GM12874 (cell line): ENCODE results near the gene ALDH4A1.

Experiments
- CTCF ChIP-seq: IDR thresholded peaks from 2 replicates; pipeline ENCODE4 v1.5.1; 2011; ENCODE audit warnings: low read depth, mild to moderate bottlenecking, control low read depth, low read length, moderate library complexity; ENCODE audit not compliant: insufficient read depth

ALDH4A1 gene

GRCh38 chr1:18861082-18861481 lies 41.3 kb downstream of the ALDH4A1 start:
- TF ChIP-seq CTCF: no peak

- no peak for TF ChIP-seq CTCF
Measured at GRCh38 chr1:18859560-18859959, 42.8 kb downstream of the ALDH4A1 start, which contains the start of gene TAS1R2. Gene TAS1R2 (minus strand): TSS chr1:18859660. CDS start chr1:18859660, 0 bp downstream.

- no peak for TF ChIP-seq CTCF
Measured at GRCh38 chr1:18858070-18858688, 44.2 kb downstream of the ALDH4A1 start.

GRCh38 chr1:18856435-18856834 lies 45.9 kb downstream of the ALDH4A1 start:
- no peak for TF ChIP-seq CTCF

GRCh38 chr1:18855573-18855972 lies 46.8 kb downstream of the ALDH4A1 start:
- TF ChIP-seq CTCF: no peak

- no peak for TF ChIP-seq CTCF
Measured at GRCh38 chr1:18854331-18855025, 47.9 kb downstream of the ALDH4A1 start.

GRCh38 chr1:18852501-18852900 lies 49.9 kb downstream of the ALDH4A1 start:
- no peak for TF ChIP-seq CTCF
